ENCODE results near the gene SART1.

DNA sequence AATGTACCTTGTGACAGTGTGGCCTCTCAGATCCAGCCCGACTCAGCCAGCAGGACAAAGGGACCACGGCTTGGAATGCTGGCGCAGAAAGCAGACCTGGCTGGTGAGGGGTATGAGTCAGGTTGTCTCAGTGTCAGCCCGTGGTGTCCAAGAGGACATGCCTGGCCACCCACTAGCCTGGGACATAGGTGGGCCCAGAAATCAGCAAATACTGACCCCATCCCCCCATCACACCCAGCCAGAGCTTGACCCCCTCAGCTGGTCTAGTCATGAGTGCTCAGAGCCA lies 45.3 kb downstream of the SART1 start:
- TF ChIP-seq, protein P1, sequence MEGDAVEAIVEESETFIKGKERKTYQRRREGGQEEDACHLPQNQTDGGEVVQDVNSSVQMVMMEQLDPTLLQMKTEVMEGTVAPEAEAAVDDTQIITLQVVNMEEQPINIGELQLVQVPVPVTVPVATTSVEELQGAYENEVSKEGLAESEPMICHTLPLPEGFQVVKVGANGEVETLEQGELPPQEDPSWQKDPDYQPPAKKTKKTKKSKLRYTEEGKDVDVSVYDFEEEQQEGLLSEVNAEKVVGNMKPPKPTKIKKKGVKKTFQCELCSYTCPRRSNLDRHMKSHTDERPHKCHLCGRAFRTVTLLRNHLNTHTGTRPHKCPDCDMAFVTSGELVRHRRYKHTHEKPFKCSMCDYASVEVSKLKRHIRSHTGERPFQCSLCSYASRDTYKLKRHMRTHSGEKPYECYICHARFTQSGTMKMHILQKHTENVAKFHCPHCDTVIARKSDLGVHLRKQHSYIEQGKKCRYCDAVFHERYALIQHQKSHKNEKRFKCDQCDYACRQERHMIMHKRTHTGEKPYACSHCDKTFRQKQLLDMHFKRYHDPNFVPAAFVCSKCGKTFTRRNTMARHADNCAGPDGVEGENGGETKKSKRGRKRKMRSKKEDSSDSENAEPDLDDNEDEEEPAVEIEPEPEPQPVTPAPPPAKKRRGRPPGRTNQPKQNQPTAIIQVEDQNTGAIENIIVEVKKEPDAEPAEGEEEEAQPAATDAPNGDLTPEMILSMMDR (IDR thresholded peaks at IDR 0.05; ENCODE audit: low read depth, low read length) = no peak
- TF ChIP-seq POLR2A (IDR thresholded peaks at IDR 0.05; ENCODE audit: extremely low read depth, insufficient read length) = no peak
- TF ChIP-seq, protein P2, sequence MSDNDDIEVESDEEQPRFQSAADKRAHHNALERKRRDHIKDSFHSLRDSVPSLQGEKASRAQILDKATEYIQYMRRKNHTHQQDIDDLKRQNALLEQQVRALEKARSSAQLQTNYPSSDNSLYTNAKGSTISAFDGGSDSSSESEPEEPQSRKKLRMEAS (IDR thresholded peaks at IDR 0.05; ENCODE audit: low read depth, low read length) = no peak

All from NB4 (cell line).